ENCODE results near the gene SPATA6L.

- no peak for TF ChIP-seq REST (IDR thresholded peaks at IDR 0.05; ENCODE audit: unreplicated experiment)
- no peak for TF ChIP-seq CTCF (conservative IDR thresholded peaks at IDR 0.05; ENCODE audit: low read depth in 2 of 2)
- TF ChIP-seq POLR2AphosphoS5 (IDR thresholded peaks at IDR 0.05; ENCODE audit: low read depth), result no peak
- TF ChIP-seq EZH2 (IDR thresholded peaks at IDR 0.05; ENCODE audit: low read depth, unreplicated experiment), result no peak
- TF ChIP-seq ETS1 (IDR thresholded peaks at IDR 0.05), result no peak
- TF ChIP-seq JUNB (IDR thresholded peaks at IDR 0.05; ENCODE audit: unreplicated experiment), result no peak
- TF ChIP-seq STAT1 (IDR thresholded peaks at IDR 0.05; ENCODE audit: unreplicated experiment), result no peak
- TF ChIP-seq CREB1 (CRISPR knock-in tag; IDR thresholded peaks at IDR 0.05; ENCODE audit: low read depth), result no peak
- no peak for TF ChIP-seq NANOG (IDR thresholded peaks at IDR 0.05; ENCODE audit: borderline replicate concordance)
These were observed 3.1 kb downstream of the SPATA6L start for GRCh38 chr9:4662989-4663792.
